Thyroid gland (tissue), 4 donors: ENCODE measurements around the gene GPR12. TPM values are rescaled to one million over a fixed set of nuclear protein-coding genes. Genes with fewer than 3 reads are reported as not detected.

ENCODE experiments used
- DNase-seq, 2 donors: peaks; one replicate each; pipeline ENCODE4 v3.0.0-alpha.2; 2019
- H3K27ac ChIP-seq, 3 donors: fragments of 200-600 bp; sonication (generic); 1 replicate in 2 of 3; 2 replicates in 1 of 3; pipeline ENCODE4 v1.5.1; 2016 to 2019; ENCODE audit warnings: mild to moderate bottlenecking in 1 of 3, moderate library complexity in 1 of 3
- H3K27me3 ChIP-seq: fragments of 200-600 bp; sonication (generic); one replicate; pipeline ENCODE4 v1.5.1; 2019
- H3K36me3 ChIP-seq, 2 donors: fragments of 200-600 bp; sonication (generic); one replicate each; pipeline ENCODE4 v1.5.1; 2016 to 2019
- H3K4me1 ChIP-seq, 2 donors: fragments of 200-600 bp; sonication (generic); one replicate each; pipeline ENCODE4 v1.5.1; 2017 to 2019
- H3K4me3 ChIP-seq, 3 donors: fragments of 200-600 bp; sonication (generic); replicated peaks in 1 of 3; 1 replicate in 2 of 3; 2 replicates in 1 of 3; pipeline ENCODE4 v1.5.1; 2016; ENCODE audit warnings: mild to moderate bottlenecking in 1 of 3
- H3K9me3 ChIP-seq: fragments of 200-600 bp; sonication (generic); one replicate; pipeline ENCODE4 v1.5.1; 2017
- POLR2A ChIP-seq, 2 donors: fragments of 450-650 bp; IDR thresholded peaks; one replicate each; pipeline ENCODE4 v1.6.1; 2017; ENCODE audit warnings: antibody characterized with exemption in 2 of 2, mild to moderate bottlenecking in 2 of 2, moderate library complexity in 1 of 2
- WGBS, 2 donors: methylation state at CpG; one replicate each; pipeline ENCODE4 v1.1.5; 2017; 5-methylcytosine and 5-hydroxymethylcytosine counted together
- intact Hi-C: fragments of 100-400 bp; cut with DNase I; formaldehyde crosslinking; loops from one replicate; pipeline ENCODE4 v1.15.1; 2023
- total RNA-seq, 4 donors: library from RNA; depleted of rRNA; stranded (reverse); fragments of >200 nt; gene quantifications; one replicate each; pipeline ENCODE4 v1.2.3, GENCODE V29; 2016
- TF ChIP-seq, protein P1 (sequence below), 6 experiments: fragments of 200-600 bp in 3 of 6; fragments of 450-650 bp in 3 of 6; sonication (generic) in 3 of 6; IDR thresholded peaks; one replicate each; pipeline ENCODE4 v1.5.1; 2016 to 2019; ENCODE audit warnings: antibody characterized with exemption in 6 of 6, mild to moderate bottlenecking in 2 of 6, inconsistent platforms in 1 of 6, moderate library complexity in 1 of 6

The GPR12 gene, protein sequence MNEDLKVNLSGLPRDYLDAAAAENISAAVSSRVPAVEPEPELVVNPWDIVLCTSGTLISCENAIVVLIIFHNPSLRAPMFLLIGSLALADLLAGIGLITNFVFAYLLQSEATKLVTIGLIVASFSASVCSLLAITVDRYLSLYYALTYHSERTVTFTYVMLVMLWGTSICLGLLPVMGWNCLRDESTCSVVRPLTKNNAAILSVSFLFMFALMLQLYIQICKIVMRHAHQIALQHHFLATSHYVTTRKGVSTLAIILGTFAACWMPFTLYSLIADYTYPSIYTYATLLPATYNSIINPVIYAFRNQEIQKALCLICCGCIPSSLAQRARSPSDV
- under 1 TPM in 3 of 4 donors, not detected in 1; under 0.01 to 0.33 (median 0.33) TPM for total RNA-seq

- intact Hi-C loops = no loop called here
- TF ChIP-seq, protein P1, sequence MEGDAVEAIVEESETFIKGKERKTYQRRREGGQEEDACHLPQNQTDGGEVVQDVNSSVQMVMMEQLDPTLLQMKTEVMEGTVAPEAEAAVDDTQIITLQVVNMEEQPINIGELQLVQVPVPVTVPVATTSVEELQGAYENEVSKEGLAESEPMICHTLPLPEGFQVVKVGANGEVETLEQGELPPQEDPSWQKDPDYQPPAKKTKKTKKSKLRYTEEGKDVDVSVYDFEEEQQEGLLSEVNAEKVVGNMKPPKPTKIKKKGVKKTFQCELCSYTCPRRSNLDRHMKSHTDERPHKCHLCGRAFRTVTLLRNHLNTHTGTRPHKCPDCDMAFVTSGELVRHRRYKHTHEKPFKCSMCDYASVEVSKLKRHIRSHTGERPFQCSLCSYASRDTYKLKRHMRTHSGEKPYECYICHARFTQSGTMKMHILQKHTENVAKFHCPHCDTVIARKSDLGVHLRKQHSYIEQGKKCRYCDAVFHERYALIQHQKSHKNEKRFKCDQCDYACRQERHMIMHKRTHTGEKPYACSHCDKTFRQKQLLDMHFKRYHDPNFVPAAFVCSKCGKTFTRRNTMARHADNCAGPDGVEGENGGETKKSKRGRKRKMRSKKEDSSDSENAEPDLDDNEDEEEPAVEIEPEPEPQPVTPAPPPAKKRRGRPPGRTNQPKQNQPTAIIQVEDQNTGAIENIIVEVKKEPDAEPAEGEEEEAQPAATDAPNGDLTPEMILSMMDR (IDR thresholded peaks at IDR 0.05) = no peak
- TF ChIP-seq POLR2A (IDR thresholded peaks at IDR 0.05) = no peak
- no peak for DNase-seq
- Histone ChIP-seq H3K4me3 (no peak within 1 kb of the TSS), H3K9me3 (no peaks in the 10 kb centered on the region), H3K4me1 (peaks cover 0 to 6% of the 10 kb centered on the region in 2 donors), H3K36me3 (no peaks in the 10 kb centered on the region), H3K27me3 (no peaks in the 10 kb centered on the region), H3K27ac (no peak within 1 kb of the TSS)
- 0 to 1% methylated on average over 20 to 24 of the region's 87 CpGs for WGBS, 2 donors
Observed at GRCh38 chr13:26759907-26760831, at the start of gene GPR12. GPR12 (minus strand) TSS chr13:26760786; CDS start chr13:26759827, 959 bp downstream.

GRCh38 chr13:26810095-26810494, 49.5 kb upstream of the GPR12 start:
- TF ChIP-seq, protein P1 (IDR thresholded peaks at IDR 0.05) = no peak
- no peak for TF ChIP-seq POLR2A (IDR thresholded peaks at IDR 0.05)
- no peak for DNase-seq
- Histone ChIP-seq H3K9me3 (no peaks in the 10 kb centered on the region), H3K4me1 (no peaks in the 10 kb centered on the region), H3K36me3 (no peaks in the 10 kb centered on the region), H3K27ac (no peak overlapping the region), H3K4me3 (no peak overlapping the region), H3K27me3 (no peaks in the 10 kb centered on the region)
- intact Hi-C loops = no loop called here
- WGBS, 2 donors = 40 to 45% methylated on average over 2 of the region's 2 CpGs

DNA sequence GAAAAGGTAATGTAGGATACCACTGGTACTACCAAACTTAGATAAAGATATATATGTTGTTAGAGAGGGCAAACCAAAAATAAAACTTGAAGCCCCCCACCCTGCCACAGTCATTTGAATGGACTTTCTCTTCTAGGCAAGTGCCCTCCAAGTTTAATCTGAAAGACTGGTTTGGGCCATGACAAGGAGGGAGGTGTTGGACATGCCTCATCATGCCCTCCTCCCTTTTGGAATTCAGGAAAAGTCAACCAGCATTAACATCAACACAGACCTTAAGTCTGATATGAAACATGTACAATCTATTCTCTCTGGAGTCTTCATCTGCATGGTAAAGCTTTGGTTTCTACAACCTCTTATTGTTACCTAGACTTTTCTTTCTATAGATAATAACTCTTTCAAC, 46.3 kb upstream of the GPR12 start:
- H3K4me1 ChIP-seq = no peaks in the 10 kb centered on the region
- no peaks in the 10 kb centered on the region for H3K27me3 ChIP-seq
- no peaks in the 10 kb centered on the region for H3K9me3 ChIP-seq
- no peaks in the 10 kb centered on the region for H3K36me3 ChIP-seq
- no peak overlapping the region for H3K4me3 ChIP-seq
- TF ChIP-seq POLR2A (IDR thresholded peaks at IDR 0.05) = no peak
- TF ChIP-seq, protein P1 (IDR thresholded peaks at IDR 0.05) = no peak
- DNase-seq = no peak
- no peak overlapping the region for H3K27ac ChIP-seq
- intact Hi-C loops = no loop called here

GRCh38 chr13:26787961-26788360, 27.4 kb upstream of the GPR12 start:
- H3K27me3 ChIP-seq = no peaks in the 10 kb centered on the region
- H3K27ac ChIP-seq = no peak overlapping the region
- no peak overlapping the region for H3K4me3 ChIP-seq
- TF ChIP-seq, protein P1 (IDR thresholded peaks at IDR 0.05) = no peak
- no peak for TF ChIP-seq POLR2A (IDR thresholded peaks at IDR 0.05)
- WGBS, 2 donors = 86 to 94% methylated on average over 3 of the region's 3 CpGs
- intact Hi-C loops = no loop called here
- no peaks in the 10 kb centered on the region for H3K9me3 ChIP-seq
- DNase-seq = no peak
- H3K36me3 ChIP-seq = no peaks in the 10 kb centered on the region
- H3K4me1 ChIP-seq = no peaks in the 10 kb centered on the region
